H1 (cell line): ENCODE results near the gene USP43. TPM values are rescaled to one million over a fixed set of nuclear protein-coding genes. Genes with fewer than 3 reads are reported as not detected.

ENCODE experiments used
- CTCF ChIA-PET: fragments of 300-600 bp; sonication (Branson Sonifier 250); formaldehyde crosslinking; loops from one replicate; lab custom pipeline; 2021; ENCODE audit not compliant: partially characterized antibody; lab: Charles Lee
- POLR2A ChIA-PET: fragments of 300-600 bp; sonication (Branson Sonifier 250); formaldehyde crosslinking; loops from one replicate; lab custom pipeline; 2021; ENCODE audit warnings: inconsistent platforms; ENCODE audit not compliant: partially characterized antibody; lab: Charles Lee
- DNase-seq, 2 experiments: peaks; one replicate each; pipeline versions ENCODE4 v3.0.0 to v3.0.0-alpha.2; 2010 to 2022; ENCODE audit warnings: low spot score in 2 of 2, low read depth in 1 of 2, mixed read lengths in 1 of 2
- FAIRE-seq: peaks from 2 replicates; lab custom pipeline; 2011; peaks lifted over from hg19 to GRCh38; lab: Jason Lieb, UNC
- H2AFZ ChIP-seq: 2 replicates; pipeline ENCODE4 v1.8.1; 2012; ENCODE audit warnings: low read length, inconsistent platforms
- H2AK5ac ChIP-seq: 2 replicates; pipeline ENCODE4 v1.6.1; 2013; ENCODE audit warnings: low read depth, low read length
- H2BK120ac ChIP-seq: replicated peaks from 2 replicates; pipeline ENCODE3; 2013; ENCODE audit warnings: low read depth, low read length, inconsistent platforms
- H2BK12ac ChIP-seq: 2 replicates; pipeline ENCODE4 v1.6.1; 2013; ENCODE audit warnings: low read depth, low read length
- H2BK15ac ChIP-seq: 2 replicates; pipeline ENCODE4 v1.6.1; 2013; ENCODE audit warnings: low read length
- H2BK20ac ChIP-seq: 2 replicates; pipeline ENCODE4 v1.6.1; 2013; ENCODE audit warnings: low read length
- H2BK5ac ChIP-seq: 2 replicates; pipeline ENCODE4 v1.6.1; 2013; ENCODE audit warnings: low read depth, low read length
- H3K14ac ChIP-seq: 2 replicates; pipeline ENCODE4 v1.6.1; 2013; ENCODE audit warnings: inconsistent platforms; ENCODE audit not compliant: insufficient read length
- H3K18ac ChIP-seq: 2 replicates; pipeline ENCODE4 v1.6.1; 2013; ENCODE audit warnings: low read length; ENCODE audit errors: extremely low read depth
- H3K23ac ChIP-seq: 2 replicates; pipeline ENCODE4 v1.6.1; 2013; ENCODE audit warnings: inconsistent platforms; ENCODE audit not compliant: insufficient read length
- H3K23me2 ChIP-seq: 2 replicates; pipeline ENCODE4 v1.6.1; 2013; ENCODE audit warnings: low read depth, low read length
- H3K27ac ChIP-seq: 2 replicates; pipeline ENCODE4 v1.6.1; 2011; ENCODE audit warnings: low read depth, low read length, inconsistent platforms
- H3K27me3 ChIP-seq, 4 experiments: replicated peaks in 1 of 4; 1 replicate in 1 of 4; 2 replicates in 3 of 4; pipeline versions ENCODE4 v1.6.1 to v1.8.1; 2011 to 2013; ENCODE audit warnings: low read length in 3 of 4, mild to moderate bottlenecking in 3 of 4, inconsistent platforms in 2 of 4, mixed read lengths in 2 of 4, moderate library complexity in 1 of 4; ENCODE audit not compliant: control insufficient read depth in 3 of 4, insufficient read depth in 3 of 4; ENCODE audit errors: extremely low read depth in 1 of 4
- H3K36me3 ChIP-seq, 4 experiments: 2 replicates each; pipeline versions ENCODE4 v1.6.1 to v1.8.1; 2011 to 2013; ENCODE audit warnings: mild to moderate bottlenecking in 4 of 4, low read length in 3 of 4, moderate library complexity in 2 of 4, control low read depth in 1 of 4, inconsistent platforms in 1 of 4; ENCODE audit not compliant: insufficient read depth in 4 of 4, control insufficient read depth in 2 of 4
- H3K4ac ChIP-seq: replicated peaks from 2 replicates; pipeline ENCODE3; 2013; ENCODE audit warnings: low read length, low read depth, mixed read lengths, inconsistent platforms; ENCODE audit not compliant: insufficient read length
- H3K4me1 ChIP-seq, 4 experiments: replicated peaks in 1 of 4; 1 replicate in 1 of 4; 2 replicates in 3 of 4; pipeline versions ENCODE4 v1.6.1 to v1.8.1; 2011 to 2013; ENCODE audit warnings: low read length in 3 of 4, inconsistent platforms in 2 of 4, mixed read lengths in 1 of 4; ENCODE audit not compliant: insufficient read depth in 4 of 4, control insufficient read depth in 3 of 4
- H3K4me2 ChIP-seq, 2 experiments: 2 replicates each; pipeline versions ENCODE4 v1.6.1 to v1.8.1; 2011 to 2013; ENCODE audit warnings: low read depth in 2 of 2, low read length in 2 of 2, control low read depth in 1 of 2, inconsistent platforms in 1 of 2, mild to moderate bottlenecking in 1 of 2; ENCODE audit not compliant: insufficient read depth in 1 of 2
- H3K4me3 ChIP-seq, 4 experiments: fragments of 200-600, 300-600 bp in 1 of 4; sonication (generic), shearing (Covaris generic), sonication (Bioruptor Twin) in 1 of 4; 2 replicates each; pipeline versions ENCODE4 v1.5.1 to v1.8.1; 2011 to 2016; ENCODE audit warnings: low read length in 4 of 4, low read depth in 3 of 4, control low read depth in 2 of 4, inconsistent platforms in 2 of 4, mild to moderate bottlenecking in 2 of 4, mixed read lengths in 1 of 4, moderate library complexity in 1 of 4; ENCODE audit not compliant: insufficient read depth in 2 of 4; ENCODE audit errors: extremely low read depth in 1 of 4
- H3K56ac ChIP-seq: replicated peaks from 2 replicates; pipeline ENCODE3; 2013; ENCODE audit warnings: low read depth, mild to moderate bottlenecking, mixed read lengths, low read length, inconsistent platforms; ENCODE audit not compliant: insufficient read length
- H3K79me1 ChIP-seq: 2 replicates; pipeline ENCODE4 v1.6.1; 2013; ENCODE audit warnings: low read depth, low read length, control low read depth
- H3K79me2 ChIP-seq, 2 experiments: 2 replicates each; pipeline versions ENCODE4 v1.6.1 to v1.8.1; 2012 to 2013; ENCODE audit warnings: low read length in 2 of 2, mild to moderate bottlenecking in 2 of 2, inconsistent platforms in 1 of 2; ENCODE audit not compliant: insufficient read depth in 2 of 2, control insufficient read depth in 1 of 2
- H3K9ac ChIP-seq, 4 experiments: replicated peaks in 1 of 4; 1 replicate in 1 of 4; 2 replicates in 3 of 4; pipeline versions ENCODE4 v1.6.1 to v1.8.1; 2011 to 2013; ENCODE audit warnings: low read depth in 3 of 4, low read length in 3 of 4, control low read depth in 2 of 4, mild to moderate bottlenecking in 2 of 4, moderate library complexity in 2 of 4, inconsistent platforms in 1 of 4; ENCODE audit errors: extremely low read depth in 1 of 4
- H3K9me3 ChIP-seq, 2 experiments: 2 replicates each; pipeline versions ENCODE4 v1.6.1 to v1.8.1; 2012 to 2013; ENCODE audit warnings: mild to moderate bottlenecking in 2 of 2, moderate library complexity in 2 of 2, control low read depth in 1 of 2, inconsistent platforms in 1 of 2, low read depth in 1 of 2, low read length in 1 of 2, mixed read lengths in 1 of 2; ENCODE audit not compliant: insufficient read depth in 2 of 2
- H4K20me1 ChIP-seq, 2 experiments: replicated peaks in 1 of 2; 2 replicates each; pipeline versions ENCODE3 to v1.8.1; 2011 to 2013; ENCODE audit warnings: inconsistent platforms in 2 of 2, low read length in 2 of 2, mild to moderate bottlenecking in 1 of 2; ENCODE audit not compliant: insufficient read depth in 2 of 2, control insufficient read depth in 1 of 2
- H4K5ac ChIP-seq: 2 replicates; pipeline ENCODE4 v1.6.1; 2013; ENCODE audit warnings: low read length, low read depth, mixed read lengths, inconsistent platforms; ENCODE audit not compliant: insufficient read length
- H4K8ac ChIP-seq: 2 replicates; pipeline ENCODE4 v1.8.0; 2013; ENCODE audit warnings: mild to moderate bottlenecking, moderate library complexity, low read length, inconsistent platforms; ENCODE audit not compliant: insufficient read depth; ENCODE audit errors: extremely low read depth
- H4K91ac ChIP-seq: replicated peaks from 2 replicates; pipeline ENCODE3; 2013; ENCODE audit warnings: low read length, mixed read lengths, inconsistent platforms; ENCODE audit not compliant: insufficient read length
- EZH2 ChIP-seq: fragments of 200-600 bp; sonication (generic); IDR thresholded peaks from 2 replicates; pipeline ENCODE4 v1.7.1; 2012; ENCODE audit warnings: low read depth, mild to moderate bottlenecking, moderate library complexity, low read length, inconsistent platforms; ENCODE audit not compliant: severe bottlenecking
- KDM1A ChIP-seq: fragments of 200-600, 300-600 bp; sonication (generic); IDR thresholded peaks from 2 replicates; pipeline ENCODE4 v1.7.1; 2016; ENCODE audit warnings: mild to moderate bottlenecking, low read length, borderline replicate concordance
- WGBS, 2 experiments: shearing (Covaris generic) in 1 of 2; methylation state at CpG; one replicate each; pipeline versions ENCODE4 v1.1.6 to v1.1.7; 2013 to 2015; ENCODE audit warnings: low lambda C conversion rate in 2 of 2, mixed read lengths in 2 of 2, inconsistent platforms in 1 of 2, low coverage in 1 of 2, missing lambda C conversion rate in 1 of 2; ENCODE audit not compliant: insufficient replicate concordance in 2 of 2, insufficient coverage in 1 of 2, insufficient read length in 1 of 2; ENCODE audit errors: extremely low coverage in 1 of 2, missing lambda C conversion rate in 1 of 2; 5-methylcytosine and 5-hydroxymethylcytosine counted together
- polyA plus RNA-seq, 7 experiments: library from polyadenylated mRNA; depleted of rRNA in 3 of 7; stranded (reverse) in 5 of 7; unstranded in 2 of 7; fragments of >200 nt in 5 of 7; fragments of 200-250 nt in 2 of 7; gene quantifications; 1 replicate in 5 of 7; 2 replicates in 1 of 7; 4 replicates in 1 of 7; pipeline versions ENCODE4 v1.2.1 to v1.2.3, GENCODE V29; 2011 to 2013; ENCODE audit warnings: missing spikeins in 2 of 7, mixed read lengths in 2 of 7
- total RNA-seq: library from RNA; stranded (reverse); fragmentation: NEBNext Ultra II Directional; extraction: Animal tissue kit (Norgen Biotek cat#: 25700); gene quantifications from 2 replicates; pipeline ENCODE4 v1.2.1, GENCODE V29; 2021
- TF ChIP-seq, protein P1 (sequence below): IDR thresholded peaks from 2 replicates; pipeline ENCODE4 v1.6.1; 2011; ENCODE audit warnings: low read length, improper control_type of control experiment

USP43 gene
- total and polyA plus RNA-seq, 2 of the 8 experiments (the other 6 are each of a cell fraction or from before 2014, with no cell fraction given) = 3.0 to 7.2 TPM

DNA sequence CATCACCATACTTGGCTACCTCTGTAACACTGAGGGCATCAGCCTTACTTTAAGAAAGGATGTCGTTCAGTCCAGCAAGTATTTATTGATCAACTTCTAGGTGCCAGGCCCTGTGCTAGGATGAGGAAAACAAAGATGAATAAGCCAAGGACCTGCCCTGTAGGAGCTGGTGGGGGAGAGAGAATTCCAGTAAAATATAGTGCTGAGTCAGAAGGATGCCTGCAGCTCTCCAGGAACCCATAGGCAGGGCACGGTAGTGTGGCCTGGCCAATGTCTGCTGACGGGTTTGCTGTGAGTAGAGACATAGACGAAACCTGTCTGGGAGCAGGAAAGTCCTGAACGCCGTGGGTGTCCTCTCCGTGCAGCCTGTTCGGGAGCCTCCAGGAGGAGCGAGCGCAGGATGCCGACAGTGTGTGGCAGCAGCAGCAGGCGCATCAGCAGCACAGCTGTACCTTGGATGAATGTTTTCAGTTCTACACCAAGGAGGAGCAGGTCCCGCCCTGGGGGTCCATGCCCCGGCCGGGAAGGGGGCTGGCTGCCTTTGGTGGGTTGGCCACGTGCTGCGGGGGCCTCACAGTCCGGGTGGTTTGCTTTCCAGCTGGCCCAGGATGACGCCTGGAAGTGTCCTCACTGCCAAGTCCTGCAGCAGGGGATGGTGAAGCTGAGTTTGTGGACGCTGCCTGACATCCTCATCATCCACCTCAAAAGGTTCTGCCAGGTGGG is 55.6 kb downstream of the USP43 start:
- POLR2A ChIA-PET = interaction anchor here (0.6 to 1.2 kb wide), 3 partner anchors 53 to 419 kb away, joined by 3 read pairs; partner anchors contain the start of gene USP43
- no peak overlapping the region for H2BK12ac ChIP-seq
- H3K14ac ChIP-seq = no peak overlapping the region
- H3K4me1 ChIP-seq = no peaks in the 10 kb centered on the region
- H3K23ac ChIP-seq = no peak overlapping the region
- no peak overlapping the region for H3K27ac ChIP-seq
- no peak overlapping the region for H3K4me3 ChIP-seq
- no peak for TF ChIP-seq KDM1A
- no peak for TF ChIP-seq EZH2
- TF ChIP-seq, protein P1, sequence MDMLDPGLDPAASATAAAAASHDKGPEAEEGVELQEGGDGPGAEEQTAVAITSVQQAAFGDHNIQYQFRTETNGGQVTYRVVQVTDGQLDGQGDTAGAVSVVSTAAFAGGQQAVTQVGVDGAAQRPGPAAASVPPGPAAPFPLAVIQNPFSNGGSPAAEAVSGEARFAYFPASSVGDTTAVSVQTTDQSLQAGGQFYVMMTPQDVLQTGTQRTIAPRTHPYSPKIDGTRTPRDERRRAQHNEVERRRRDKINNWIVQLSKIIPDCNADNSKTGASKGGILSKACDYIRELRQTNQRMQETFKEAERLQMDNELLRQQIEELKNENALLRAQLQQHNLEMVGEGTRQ = no peak
- H3K9me3 ChIP-seq = no peaks in the 10 kb centered on the region
- no peak overlapping the region for H2BK120ac ChIP-seq
- H3K79me1 ChIP-seq = 0 out of 2 replicates have a peak, but pooled peaks cover 2% of the 10 kb centered on the region
- H2BK20ac ChIP-seq = no peak overlapping the region
- H3K56ac ChIP-seq = no peak overlapping the region
- no peaks in the 10 kb centered on the region for H3K23me2 ChIP-seq
- H3K4me2 ChIP-seq = no peak overlapping the region
- FAIRE-seq (no peak), DNase-seq (no peak)
- CTCF ChIA-PET = interaction anchor here (0.8 to 1.7 kb wide), 5 partner anchors 28 to 622 kb away, joined by 3 to 5 read pairs (median 3); partner anchors contain the start of gene CFAP52
- no peak overlapping the region for H3K9ac ChIP-seq
- H2BK15ac ChIP-seq = no peak overlapping the region
- H3K79me2 ChIP-seq = no peaks in the 10 kb centered on the region
- no peak overlapping the region for H3K18ac ChIP-seq
- H3K4ac ChIP-seq = no peak overlapping the region
- H2AFZ ChIP-seq = no peak overlapping the region
- H2AK5ac ChIP-seq = no peak overlapping the region
- WGBS, 2 experiments = 94% methylated on average over 19 of the region's 20 CpGs; no CpG with 5 or more reads in 1 of the 2 experiments
- H4K20me1 ChIP-seq = peaks cover 0 to 3% of the 10 kb centered on the region in 2 experiments
- no peak overlapping the region for H4K8ac ChIP-seq
- no peak overlapping the region for H4K5ac ChIP-seq
- no peak overlapping the region for H4K91ac ChIP-seq
- H2BK5ac ChIP-seq = no peak overlapping the region
- H3K27me3 ChIP-seq = no peaks in the 10 kb centered on the region
- H3K36me3 ChIP-seq = no peaks in the 10 kb centered on the region; a peak in 2 of 8 replicates
